Measurements from ENCODE around the gene LONP2.
"Not testable (repeated sequence)": the region's sequence is repeated elsewhere in the genome, so short reads cannot be mapped to it uniquely, and the experiment has no call there.

LONP2 gene

GRCh38 chr16:48323783-48324775, 80.0 kb downstream of the LONP2 start:
- no peak overlapping the region for H3K4me3 ChIP-seq (ENCODE audit: low read depth, low read length)
- DNase-seq (ENCODE audit: low read depth), result no peak

DNA sequence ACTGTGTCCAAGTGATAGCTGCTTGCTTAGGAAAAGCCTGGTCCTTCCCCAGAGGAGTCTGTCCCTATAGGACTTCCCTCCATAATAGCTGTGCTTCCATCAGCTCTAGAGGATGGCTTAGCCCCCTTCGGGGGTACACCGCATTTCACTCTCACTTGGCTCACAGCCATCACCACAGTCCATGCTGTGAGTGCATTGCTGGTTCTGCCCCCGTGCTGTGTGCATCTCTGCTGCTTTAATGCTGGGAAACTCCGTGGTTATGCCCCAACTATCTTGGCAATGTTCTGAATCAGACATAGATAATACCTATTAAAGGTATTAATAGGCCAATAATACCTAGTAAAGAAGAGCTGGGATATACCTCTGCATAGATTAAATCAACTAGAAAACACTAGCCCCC, 82.8 kb downstream of the LONP2 start:
- no peak overlapping the region for H3K4me3 ChIP-seq (ENCODE audit: low read depth, low read length)
- DNase-seq (ENCODE audit: low read depth), result no peak

- no peak overlapping the region for H3K4me3 ChIP-seq (ENCODE audit: low read depth, low read length)
- no peak for DNase-seq (ENCODE audit: low read depth)
Measured at GRCh38 chr16:48329138-48329537, 85.0 kb downstream of the LONP2 start.

- DNase-seq (ENCODE audit: low read depth), result no peak
Measured at GRCh38 chr16:48330189-48330840, 86.2 kb downstream of the LONP2 start.

DNA sequence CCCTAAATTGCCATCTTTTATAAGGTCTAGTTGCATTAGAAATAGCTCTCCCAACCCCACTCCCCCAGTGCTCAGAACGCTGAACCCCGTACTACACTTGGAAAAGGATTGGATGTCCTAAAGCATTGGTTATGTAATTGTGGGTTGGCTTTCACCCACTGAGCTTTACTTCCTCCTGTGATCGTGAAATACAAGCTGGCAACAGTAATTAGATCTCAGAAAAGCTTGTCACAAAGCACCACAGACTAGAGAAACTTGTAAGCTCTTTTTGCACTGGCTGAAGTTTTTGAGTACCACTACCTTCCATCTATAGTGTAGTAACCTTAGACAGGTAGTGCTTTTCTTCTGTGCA, 86.7 kb downstream of the LONP2 start:
- no peak for DNase-seq (ENCODE audit: low read depth)
- H3K4me3 ChIP-seq (ENCODE audit: low read depth, low read length), result no peak overlapping the region

More at GRCh38 chr16:48330189-48330840, 86.2 kb downstream of the LONP2 start:
- no peak overlapping the region for H3K4me3 ChIP-seq (ENCODE audit: low read depth, low read length)

DNA sequence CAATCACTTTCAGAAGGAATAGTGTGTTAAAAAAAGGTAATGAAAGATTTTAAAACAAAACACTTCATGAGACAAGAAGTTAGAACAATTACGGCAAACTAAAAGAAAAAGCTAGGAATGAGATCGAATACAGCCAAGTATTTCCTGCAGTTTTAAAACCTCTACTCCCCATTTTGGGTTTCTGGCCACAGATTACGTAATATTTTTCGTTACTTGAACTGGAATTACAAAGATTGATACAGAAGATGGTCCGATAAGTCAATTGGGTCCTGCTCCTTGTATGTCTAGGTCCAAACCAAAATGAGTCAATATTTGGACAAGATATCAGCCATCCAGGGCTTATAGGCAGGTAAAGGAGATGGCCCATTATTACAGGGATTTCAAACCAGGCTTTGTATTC, 88.9 kb downstream of the LONP2 start:
- no peak for DNase-seq (ENCODE audit: low read depth)
- H3K4me3 ChIP-seq (ENCODE audit: low read depth, low read length), result no peak overlapping the region

GRCh38 chr16:48334325-48334724, 90.2 kb downstream of the LONP2 start:
- H3K4me3 ChIP-seq (ENCODE audit: low read depth, low read length), result no peak overlapping the region
- DNase-seq (ENCODE audit: low read depth), result no peak

DNA sequence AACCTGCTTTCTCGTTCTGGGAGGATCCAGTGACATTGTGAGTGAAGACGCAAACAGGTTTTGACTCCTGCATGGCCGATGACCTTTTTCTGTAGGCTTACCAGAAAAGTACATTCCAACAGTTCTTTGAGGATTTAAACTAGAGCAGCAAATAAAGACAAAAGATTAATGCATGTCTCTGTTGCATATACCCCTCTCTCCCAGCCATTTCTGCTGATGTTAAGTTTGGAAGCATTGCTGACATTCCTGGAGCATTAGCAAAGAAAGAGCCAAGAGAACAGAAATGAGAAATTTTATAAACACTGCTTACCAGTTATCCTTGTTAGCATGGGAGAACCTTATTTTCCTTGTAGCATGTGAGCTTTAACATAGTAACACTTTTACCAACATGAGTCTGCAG, 91.9 kb downstream of the LONP2 start:
- no peak for DNase-seq (ENCODE audit: low read depth)
- H3K4me3 ChIP-seq (ENCODE audit: low read depth, low read length), result no peak overlapping the region

DNA sequence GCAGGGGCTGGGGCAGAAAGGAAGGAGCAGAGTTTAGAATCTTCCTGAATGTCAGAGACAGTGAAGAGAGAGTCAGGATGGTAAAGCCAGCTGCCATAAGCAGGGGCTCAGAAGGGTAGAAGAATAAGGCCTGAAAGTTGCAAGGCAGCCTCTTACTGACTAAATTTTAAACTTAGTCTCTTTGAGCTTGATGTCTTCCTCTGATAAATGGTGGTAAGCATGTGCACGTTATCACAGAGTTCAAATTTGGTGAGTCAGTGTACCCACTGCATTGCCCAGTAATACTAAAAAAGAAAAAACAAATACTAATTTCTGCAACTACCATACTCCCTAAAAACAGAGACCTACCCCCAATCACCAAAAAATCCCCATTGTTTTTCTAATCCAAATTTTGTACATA, 96.0 kb downstream of the LONP2 start:
- no peak for DNase-seq (ENCODE audit: low read depth)
- no peak overlapping the region for H3K4me3 ChIP-seq (ENCODE audit: low read depth, low read length)

- DNase-seq (ENCODE audit: low read depth), result no peak
- H3K4me3 ChIP-seq (ENCODE audit: low read depth, low read length), result no peak overlapping the region
Measured at GRCh38 chr16:48342591-48342990, 98.5 kb downstream of the LONP2 start.

- DNase-seq (ENCODE audit: low read depth), result no peak
Measured at GRCh38 chr16:48347191-48347865, 103.2 kb downstream of the LONP2 start.

GRCh38 chr16:48347980-48348379, 103.9 kb downstream of the LONP2 start:
- no peak overlapping the region for H3K4me3 ChIP-seq (ENCODE audit: low read depth, low read length)
- no peak for DNase-seq (ENCODE audit: low read depth)

More at GRCh38 chr16:48347191-48347865, 103.2 kb downstream of the LONP2 start:
- H3K4me3 ChIP-seq (ENCODE audit: low read depth, low read length), result no peak overlapping the region

- no peak overlapping the region for H3K4me3 ChIP-seq (ENCODE audit: low read depth, low read length)
- DNase-seq (ENCODE audit: low read depth), result no peak
Measured at GRCh38 chr16:48350736-48351135, 106.6 kb downstream of the LONP2 start.

DNA sequence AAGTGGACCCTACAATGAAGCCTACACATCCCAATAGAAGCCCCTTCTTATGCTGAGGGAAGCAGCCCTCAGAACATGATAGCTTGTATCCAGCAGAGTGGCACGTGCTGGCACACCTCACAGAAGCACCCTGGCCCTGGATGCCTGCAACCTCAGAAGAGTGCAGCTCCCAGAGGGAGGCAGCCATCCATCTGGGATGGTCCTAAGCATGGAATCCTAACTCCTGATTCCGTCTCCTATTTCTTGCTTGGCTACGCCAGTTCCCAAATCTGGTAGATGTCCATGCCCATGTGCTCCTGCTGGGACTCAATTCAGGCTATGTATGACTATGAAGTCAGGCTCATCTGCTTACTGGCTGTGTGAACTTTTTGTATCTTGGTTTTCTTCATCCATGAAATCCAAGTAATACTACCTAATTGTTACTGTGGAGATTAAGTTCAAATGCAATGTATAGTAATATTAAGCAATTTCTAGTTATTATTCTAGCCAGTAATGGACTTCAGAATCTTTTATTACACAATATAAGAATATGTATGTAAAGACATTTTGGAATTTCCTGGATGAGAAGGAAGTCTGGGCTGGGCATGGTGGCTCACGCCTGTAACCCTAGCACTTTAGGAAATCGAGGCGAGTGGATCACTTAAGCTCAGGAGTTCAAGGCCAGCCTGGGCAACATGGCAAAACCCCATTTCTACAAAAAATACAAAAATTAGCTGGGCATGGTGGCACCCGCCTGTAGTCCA, 108.7 kb downstream of the LONP2 start:
- no peak for DNase-seq (ENCODE audit: low read depth)
- H3K4me3 ChIP-seq (ENCODE audit: low read depth, low read length), result no peak overlapping the region

DNA sequence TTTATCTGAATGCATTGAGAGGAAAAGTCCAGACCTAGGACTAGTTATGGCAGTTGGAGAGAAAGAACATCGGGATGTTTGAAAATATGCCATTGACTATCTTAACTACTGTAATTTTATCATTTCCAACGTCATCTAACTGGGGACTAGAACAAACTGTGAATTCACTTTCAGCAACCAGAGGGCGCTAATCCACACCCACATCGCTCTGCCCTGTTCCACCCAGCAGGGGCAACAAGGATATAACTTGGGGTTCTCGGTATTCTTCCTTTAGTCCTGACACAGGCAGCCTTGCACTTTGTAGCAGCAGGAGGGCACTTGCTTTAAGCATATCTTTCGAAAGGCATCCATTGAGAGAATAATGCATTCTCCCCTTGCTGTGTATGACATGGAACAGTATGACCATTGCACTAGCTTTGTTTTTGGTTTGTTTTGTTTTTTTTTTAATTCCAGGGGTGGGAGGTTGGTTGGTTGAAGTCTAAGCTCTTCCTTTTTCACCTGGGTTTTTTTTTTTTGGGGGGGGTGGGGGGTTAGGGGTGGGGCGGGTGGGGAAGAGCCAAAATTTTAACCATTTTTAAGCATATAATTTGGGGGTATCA, 109.6 kb downstream of the LONP2 start:
- H3K4me3 ChIP-seq (ENCODE audit: low read depth, low read length), result no peak overlapping the region
- no peak for DNase-seq (ENCODE audit: low read depth)

- DNase-seq (ENCODE audit: low read depth), result not testable (repeated sequence)
Measured at GRCh38 chr16:48354385-48354784, 110.3 kb downstream of the LONP2 start.

GRCh38 chr16:48354877-48355855, 111.1 kb downstream of the LONP2 start:
- no peak for DNase-seq (ENCODE audit: low read depth)
- no peak overlapping the region for H3K4me3 ChIP-seq (ENCODE audit: low read depth, low read length)

More at GRCh38 chr16:48354385-48354784, 110.3 kb downstream of the LONP2 start:
- H3K4me3 ChIP-seq (ENCODE audit: low read depth, low read length), result not testable (repeated sequence)
